Rectal smooth muscle tissue (tissue), 1 donor: ENCODE results near the gene MOB2.

ENCODE experiments used
- H3K27ac ChIP-seq: one replicate; pipeline ENCODE4 v1.7.0; 2013; ENCODE audit warnings: low read depth, low read length, inconsistent platforms
- H3K27me3 ChIP-seq: one replicate; pipeline ENCODE4 v1.7.0; 2013; ENCODE audit warnings: low read length; ENCODE audit not compliant: control insufficient read depth, insufficient read depth
- H3K36me3 ChIP-seq: one replicate; pipeline ENCODE4 v1.7.0; 2013; ENCODE audit warnings: low read length; ENCODE audit not compliant: control insufficient read depth, insufficient read depth
- H3K4me1 ChIP-seq: one replicate; pipeline ENCODE4 v1.7.0; 2013; ENCODE audit warnings: low read length; ENCODE audit not compliant: control insufficient read depth, insufficient read depth
- H3K4me3 ChIP-seq: one replicate; pipeline ENCODE4 v1.7.0; 2013; ENCODE audit warnings: low read length
- H3K9ac ChIP-seq: one replicate; pipeline ENCODE4 v1.7.0; 2013; ENCODE audit warnings: low read length

MOB2 gene

DNA sequence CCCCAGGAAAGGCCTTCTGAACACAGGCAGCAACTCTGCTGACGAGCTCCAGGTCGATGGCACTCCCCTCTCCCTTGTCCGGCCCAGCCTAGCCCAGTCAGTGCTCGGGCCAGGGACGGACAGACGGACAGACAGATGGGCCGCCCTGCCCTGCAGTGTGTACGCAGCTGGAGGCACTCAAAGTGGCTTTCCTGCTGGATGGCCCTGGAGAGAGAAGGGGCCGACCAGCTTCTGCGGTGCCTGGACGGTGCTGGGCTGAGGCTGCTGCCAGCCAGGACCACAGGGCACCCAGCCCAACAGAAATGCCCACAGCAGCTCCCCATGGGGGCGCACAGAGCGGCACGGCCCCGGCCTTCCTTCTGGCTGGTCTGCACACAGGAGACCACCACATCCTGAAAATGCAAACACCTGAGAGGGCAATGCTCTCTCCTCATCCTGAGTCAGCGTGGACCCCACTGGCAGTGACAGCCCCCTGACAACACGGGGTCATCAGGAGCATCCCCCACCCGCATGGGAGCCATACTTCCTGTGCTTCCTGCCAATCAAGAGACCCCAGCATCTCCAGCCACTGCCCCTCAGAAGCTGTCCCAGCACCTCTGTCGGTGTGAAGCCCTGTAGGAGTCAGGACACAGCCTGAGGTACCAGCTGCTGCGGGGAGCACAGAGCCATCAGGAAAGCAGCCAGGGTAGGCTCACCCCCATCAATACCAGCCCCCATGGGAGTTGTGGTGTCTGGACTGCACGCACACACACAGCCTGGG, 692 bp upstream of the MOB2 start:
- Histone ChIP-seq H3K36me3 (no peaks in the 10 kb centered on the region), H3K4me1 (peaks cover 43% of the 10 kb centered on the region), H3K27me3 (no peaks in the 10 kb centered on the region), H3K9ac (peak overlapping the region; percentile 71), H3K4me3 (peak overlapping the region; percentile 48), H3K27ac (peak overlapping the region; percentile 98)

DNA sequence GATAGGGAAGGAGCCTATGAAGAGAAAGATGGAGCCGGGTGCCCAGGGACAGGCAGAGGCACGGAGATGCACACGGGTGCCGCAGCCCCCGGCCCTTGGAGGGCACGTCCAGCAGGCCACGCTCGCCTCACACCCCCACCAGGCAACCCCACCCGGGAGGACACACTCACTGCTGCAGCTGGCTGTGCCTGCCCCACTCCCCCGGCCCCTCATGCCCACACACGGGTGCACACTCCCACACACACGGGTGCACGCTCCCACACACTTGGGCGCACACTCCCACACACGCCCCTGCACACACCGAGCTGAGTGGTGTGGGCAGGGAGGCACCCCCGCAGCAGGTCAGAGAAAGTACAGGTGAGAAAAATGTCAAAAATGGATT, 1.1 kb downstream of the MOB2 start:
- H3K4me1 ChIP-seq, result peaks cover 58% of the 10 kb centered on the region
- no peaks in the 10 kb centered on the region for H3K36me3 ChIP-seq
- H3K27me3 ChIP-seq, result no peaks in the 10 kb centered on the region
- H3K9ac ChIP-seq, result no peak overlapping the region
- H3K4me3 ChIP-seq, result peak overlapping the region; percentile 69
- H3K27ac ChIP-seq, result peak overlapping the region; percentile 98

DNA sequence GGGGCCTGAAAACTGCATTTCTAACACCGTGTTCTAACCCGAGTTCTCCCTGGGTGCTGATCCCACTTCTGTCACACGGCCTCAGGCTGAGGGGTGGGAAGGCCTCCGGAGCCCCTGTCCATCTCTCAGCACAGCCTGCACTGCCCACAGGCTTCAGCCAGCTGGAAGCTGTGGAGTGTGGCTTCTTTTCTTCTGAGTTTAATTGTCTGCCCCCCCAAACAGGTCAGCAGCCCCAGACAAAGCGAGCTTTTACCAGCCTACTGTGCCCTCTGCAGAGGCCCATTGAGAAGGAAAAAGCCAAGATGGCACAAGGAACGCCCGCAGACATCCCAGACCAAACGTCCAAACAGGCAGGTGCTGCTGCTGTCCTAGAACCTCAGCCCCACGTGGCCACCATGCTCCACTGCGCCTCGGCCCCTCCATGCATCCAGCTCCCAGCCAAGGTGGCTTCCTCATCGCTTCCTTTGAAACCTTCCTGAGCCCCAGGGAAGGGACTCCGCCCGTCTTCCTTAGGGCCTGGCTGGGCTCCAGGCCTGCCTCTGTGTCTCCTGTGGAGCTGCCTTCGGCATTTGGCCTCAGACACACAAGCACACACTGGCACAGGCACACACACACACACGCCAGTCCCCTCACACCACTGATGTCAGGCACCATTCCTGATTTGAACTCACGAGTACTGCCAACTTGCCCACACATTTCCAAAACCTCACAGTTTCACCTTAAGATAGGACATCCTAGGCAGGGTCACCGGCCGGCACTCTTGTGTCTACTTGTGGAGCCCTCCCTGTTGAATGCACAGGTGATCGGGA, 1.7 kb downstream of the MOB2 start:
- peaks cover 64% of the 10 kb centered on the region for H3K4me1 ChIP-seq
- H3K9ac ChIP-seq, result no peak overlapping the region

DNA sequence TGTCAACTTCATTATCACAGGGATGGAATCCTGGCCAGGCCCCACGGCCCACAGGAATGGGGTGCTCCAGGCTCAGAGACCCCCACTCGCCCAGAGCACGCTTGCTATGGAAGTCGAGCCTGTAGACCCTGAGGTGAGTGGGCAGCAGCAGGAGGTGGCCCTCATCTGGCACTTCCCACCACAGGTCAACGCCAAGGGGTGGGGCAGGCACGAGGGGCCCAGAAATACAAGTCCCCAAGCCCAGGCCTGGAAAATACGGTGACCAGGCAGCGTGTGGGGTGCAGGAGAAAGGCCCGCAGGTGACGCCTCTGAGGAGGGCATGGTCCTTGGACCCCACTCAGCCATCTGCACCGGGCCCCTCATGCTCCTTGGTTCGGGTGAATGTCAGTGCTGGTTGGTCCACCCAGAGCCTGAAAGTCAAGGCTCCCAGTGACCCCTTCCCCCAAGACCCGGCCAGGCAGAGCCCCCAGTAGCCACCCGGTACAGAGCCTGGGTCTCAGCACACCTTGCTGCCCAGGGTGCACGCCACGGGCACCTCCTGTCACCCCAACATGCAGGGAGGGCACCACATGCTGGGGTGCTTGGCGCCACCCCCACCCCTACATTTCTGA, 2.4 kb downstream of the MOB2 start:
- peak overlapping the region; percentile 69 for H3K4me3 ChIP-seq
- peaks cover 71% of the 10 kb centered on the region for H3K4me1 ChIP-seq
- no peaks in the 10 kb centered on the region for H3K27me3 ChIP-seq
- peaks cover 10% of the 10 kb centered on the region for H3K36me3 ChIP-seq
- no peak overlapping the region for H3K9ac ChIP-seq
- H3K27ac ChIP-seq, result peak overlapping the region; percentile 98

More for the DNA sequence above, 1.7 kb downstream of the MOB2 start:
- H3K27me3 ChIP-seq, result no peaks in the 10 kb centered on the region
- H3K36me3 ChIP-seq, result peaks cover 4% of the 10 kb centered on the region
- H3K27ac ChIP-seq, result peak overlapping the region; percentile 98
- H3K4me3 ChIP-seq, result peak overlapping the region; percentile 69

DNA sequence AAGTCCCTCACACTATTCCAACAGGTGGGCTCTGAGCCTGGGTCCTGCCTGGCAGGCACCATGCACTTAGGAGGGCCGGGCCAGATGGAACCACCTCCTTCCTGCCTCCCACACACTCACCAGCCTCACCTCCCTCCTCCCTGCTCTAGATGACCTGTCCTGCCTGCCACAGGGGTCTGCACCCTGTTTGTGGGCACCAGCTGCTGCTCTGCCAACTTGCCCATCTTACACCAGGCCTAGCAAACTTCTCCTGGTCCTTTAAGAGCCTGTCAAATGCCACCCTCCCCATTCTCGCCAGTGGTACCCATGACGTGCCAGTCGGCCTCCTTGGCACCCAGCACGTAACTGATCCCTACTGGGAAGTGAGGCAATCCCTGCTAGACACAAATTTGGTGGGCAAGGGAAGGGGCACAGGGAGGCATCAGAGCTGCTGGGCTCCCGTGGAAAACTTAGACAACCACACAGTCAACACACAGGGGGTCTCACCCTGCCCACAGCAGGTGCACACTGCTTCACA, 3.1 kb downstream of the MOB2 start:
- Histone ChIP-seq H3K4me1 (peaks cover 69% of the 10 kb centered on the region), H3K36me3 (peaks cover 15% of the 10 kb centered on the region), H3K27me3 (no peaks in the 10 kb centered on the region), H3K27ac (peak overlapping the region; percentile 98), H3K9ac (no peak overlapping the region), H3K4me3 (peak overlapping the region; percentile 69)

DNA sequence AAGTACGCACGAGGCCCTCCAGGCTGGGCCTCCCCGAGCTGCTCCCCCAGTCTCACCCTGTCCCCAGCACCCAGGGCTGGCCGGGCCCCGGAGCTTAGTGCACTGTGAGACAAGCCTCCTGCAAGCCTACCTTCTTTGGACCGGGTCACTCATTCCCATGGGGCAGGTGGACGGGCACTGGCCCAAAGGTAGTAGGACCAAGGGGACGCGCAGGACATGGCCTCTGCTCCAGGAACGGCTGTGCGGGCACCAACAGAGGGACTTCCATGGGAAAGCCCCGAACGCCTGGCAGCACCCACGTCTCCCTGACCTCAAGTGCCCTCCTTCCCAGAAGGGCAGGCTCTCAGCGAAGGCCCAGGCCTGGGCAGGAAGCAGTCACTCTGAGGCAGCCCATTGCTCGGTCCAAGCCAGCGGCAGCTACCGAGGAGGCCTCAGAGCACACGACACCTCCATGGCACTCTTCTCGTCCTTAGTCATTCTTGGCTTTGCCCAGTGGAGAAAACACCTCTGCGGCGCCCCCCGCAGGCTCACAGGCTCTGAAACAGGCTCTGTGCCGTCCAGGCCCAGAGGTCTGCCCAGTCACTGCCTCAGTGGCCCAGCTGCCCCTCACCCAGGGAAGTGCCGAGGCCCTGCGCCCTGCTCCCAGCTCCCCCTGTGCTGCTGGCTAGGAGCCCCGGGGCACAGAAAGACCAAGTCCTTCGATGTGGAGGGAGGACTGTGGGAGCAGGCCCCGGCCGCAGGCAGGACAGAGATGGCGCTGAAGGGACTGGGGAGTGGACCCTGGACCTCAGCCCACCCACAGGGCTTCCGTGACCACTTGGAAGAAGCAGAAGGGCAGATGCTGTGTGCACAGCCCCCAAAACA, 3.8 kb downstream of the MOB2 start:
- Histone ChIP-seq H3K27ac (peak overlapping the region; percentile 98), H3K4me1 (peaks cover 64% of the 10 kb centered on the region), H3K4me3 (peak overlapping the region; percentile 69), H3K9ac (no peak overlapping the region), H3K27me3 (no peaks in the 10 kb centered on the region), H3K36me3 (peaks cover 16% of the 10 kb centered on the region)

DNA sequence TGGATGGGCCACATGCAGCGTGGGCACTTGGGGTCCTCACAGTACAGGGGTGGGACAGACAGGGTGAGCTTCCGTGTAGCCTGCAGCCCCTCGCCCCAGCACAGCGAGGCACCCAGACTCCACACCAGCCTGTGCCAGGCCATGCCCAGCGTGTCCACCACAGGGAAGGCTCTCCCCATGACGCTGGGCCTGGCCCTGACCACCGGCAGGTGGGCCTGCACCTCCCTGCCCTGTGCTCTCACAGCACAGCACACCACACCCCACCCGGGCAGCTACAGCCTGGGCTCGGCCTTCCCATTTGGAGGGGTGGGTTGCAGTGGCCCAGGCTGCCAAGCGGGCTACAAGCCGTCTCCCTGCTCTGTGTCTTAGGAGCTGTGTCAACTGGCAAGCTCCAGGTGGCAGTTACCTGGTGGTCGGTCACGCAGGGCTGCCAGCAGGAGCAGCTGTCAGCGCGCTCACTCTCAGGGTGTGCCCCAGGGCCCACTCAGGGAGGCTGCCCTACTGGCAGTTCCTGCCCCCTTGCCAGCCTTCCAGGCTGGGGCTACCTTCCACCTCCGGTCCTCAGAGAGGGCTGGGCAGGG, 4.6 kb downstream of the MOB2 start:
- H3K36me3 ChIP-seq, result peaks cover 18% of the 10 kb centered on the region
- H3K27ac ChIP-seq, result peak overlapping the region; percentile 98
- H3K9ac ChIP-seq, result no peak overlapping the region
- peak overlapping the region; percentile 21 for H3K4me3 ChIP-seq
- peaks cover 56% of the 10 kb centered on the region for H3K4me1 ChIP-seq
- H3K27me3 ChIP-seq, result no peaks in the 10 kb centered on the region

DNA sequence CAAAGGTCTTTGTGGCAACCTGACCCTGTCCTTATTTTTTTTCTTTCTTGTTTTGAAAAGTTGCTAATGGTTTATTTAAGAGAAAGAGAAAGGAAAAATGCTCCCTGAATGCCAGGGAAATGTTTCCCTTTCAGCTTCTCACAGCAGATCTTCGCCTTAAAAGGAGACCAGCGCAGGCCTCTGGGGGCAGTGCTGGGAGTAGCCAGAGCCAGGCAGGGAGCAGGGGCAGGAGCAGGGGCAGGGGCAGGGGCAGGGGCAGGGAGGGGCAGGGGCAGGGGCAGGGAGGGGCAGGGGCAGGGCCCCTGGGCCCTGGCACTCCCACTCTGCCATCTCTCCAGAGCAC, 5.1 kb downstream of the MOB2 start:
- Histone ChIP-seq H3K4me1 (peaks cover 56% of the 10 kb centered on the region), H3K4me3 (no peak overlapping the region), H3K9ac (peak overlapping the region; percentile 6), H3K27ac (peak overlapping the region; percentile 98), H3K27me3 (no peaks in the 10 kb centered on the region), H3K36me3 (peaks cover 20% of the 10 kb centered on the region)

DNA sequence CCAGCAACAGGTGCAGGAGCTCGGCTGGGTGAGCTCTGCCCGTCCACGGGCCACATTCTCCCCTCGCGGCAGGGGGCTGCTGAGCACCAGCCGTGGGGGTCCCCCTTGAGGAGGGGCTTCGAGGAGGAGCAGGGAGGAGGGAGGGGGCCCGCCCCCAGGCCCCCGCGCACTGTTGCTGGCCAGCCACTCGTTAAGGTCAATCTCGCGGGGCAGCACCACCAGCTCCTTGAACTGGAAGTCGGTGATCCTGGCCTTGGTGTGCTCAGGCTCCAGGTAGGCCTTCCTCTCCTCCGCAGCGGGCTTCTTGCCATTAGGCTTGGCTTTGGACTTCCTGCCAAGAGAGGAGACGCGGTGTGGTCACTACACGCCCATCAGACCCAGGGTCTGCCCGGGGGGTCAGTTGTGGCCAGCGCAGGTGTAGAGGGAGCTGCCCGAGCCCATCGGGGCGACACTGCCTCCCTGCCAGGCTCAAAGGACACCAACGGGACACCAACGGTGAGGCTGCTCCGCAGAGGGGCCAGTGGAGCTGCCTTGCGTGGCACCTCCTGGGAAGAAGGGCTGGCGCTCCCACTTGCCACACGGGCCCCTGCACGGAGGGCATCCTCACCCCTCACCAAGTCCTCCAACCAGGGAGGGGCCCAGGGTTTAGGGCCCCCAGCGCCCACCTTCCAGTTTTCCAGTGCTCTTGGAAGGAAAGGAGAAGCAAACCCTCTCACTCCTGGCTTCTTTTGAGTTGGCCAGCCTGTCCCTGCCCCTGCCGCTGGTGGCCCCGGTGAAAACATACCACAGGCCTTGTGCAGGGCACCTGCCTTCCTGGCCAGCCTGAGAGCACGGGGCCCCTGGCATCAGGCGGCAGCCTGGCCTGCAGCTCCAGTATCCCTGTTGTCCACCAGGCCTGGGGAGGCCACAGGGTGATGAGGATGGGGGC, 5.8 kb downstream of the MOB2 start:
- Histone ChIP-seq H3K27ac (peak overlapping the region; percentile 98), H3K4me1 (peaks cover 56% of the 10 kb centered on the region), H3K4me3 (peak overlapping the region; percentile 7), H3K36me3 (peaks cover 23% of the 10 kb centered on the region), H3K27me3 (no peaks in the 10 kb centered on the region), H3K9ac (peak overlapping the region; percentile 6)

DNA sequence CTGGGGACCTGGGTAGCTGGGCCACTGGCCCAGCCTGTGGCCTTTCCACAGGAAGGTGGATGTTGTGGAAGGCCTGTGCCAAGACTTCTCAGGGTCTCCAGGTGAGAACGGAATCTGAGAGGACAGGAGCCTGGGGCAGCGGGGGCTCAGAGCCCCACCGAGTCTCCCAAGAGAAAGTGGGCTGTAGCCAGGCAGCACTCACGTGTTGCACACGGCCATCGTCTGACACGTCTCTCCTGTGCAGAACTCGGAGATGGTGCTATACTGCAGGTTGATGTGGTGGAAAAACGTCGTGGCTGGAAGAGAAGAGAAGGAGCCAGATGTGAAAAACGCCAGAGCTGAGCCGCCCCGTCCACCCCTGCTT, 6.4 kb downstream of the MOB2 start:
- H3K27me3 ChIP-seq, result no peaks in the 10 kb centered on the region
- H3K36me3 ChIP-seq, result peaks cover 30% of the 10 kb centered on the region
- peak overlapping the region; percentile 98 for H3K27ac ChIP-seq
- peaks cover 56% of the 10 kb centered on the region for H3K4me1 ChIP-seq
- no peak overlapping the region for H3K9ac ChIP-seq
- H3K4me3 ChIP-seq, result no peak overlapping the region

DNA sequence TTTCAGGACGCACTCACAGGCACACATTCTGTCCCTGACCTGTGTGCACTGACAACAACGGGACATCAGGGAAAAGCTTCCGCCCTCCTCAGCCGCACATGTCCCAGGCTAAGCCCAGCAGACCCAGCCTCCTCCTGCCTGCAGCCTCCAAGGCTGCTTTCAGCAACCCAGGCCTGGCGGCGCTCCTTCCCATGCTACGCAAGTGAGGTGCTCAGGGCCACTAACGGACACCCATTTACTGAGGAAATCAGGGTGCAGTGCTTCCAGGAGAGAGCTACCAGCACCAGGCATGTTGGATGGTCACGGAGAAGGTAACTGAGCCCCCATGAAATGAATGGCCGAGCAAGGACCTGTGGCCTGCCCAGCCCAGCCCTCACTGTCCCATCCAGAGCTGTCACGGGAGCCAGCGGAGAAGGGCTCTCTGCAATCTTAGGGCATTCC, 6.9 kb downstream of the MOB2 start:
- H3K4me1 ChIP-seq, result peaks cover 52% of the 10 kb centered on the region
- H3K27me3 ChIP-seq, result no peaks in the 10 kb centered on the region
- H3K36me3 ChIP-seq, result peaks cover 30% of the 10 kb centered on the region
- no peak overlapping the region for H3K4me3 ChIP-seq
- H3K9ac ChIP-seq, result no peak overlapping the region
- H3K27ac ChIP-seq, result peak overlapping the region; percentile 98
